Kidney tubule cell (primary cell): Measurements from ENCODE around the gene TNRC6C.
A peak's percentile ranks its signal among the peaks of the same experiment; 100 is the strongest.

Source experiments
- DNase-seq: peaks from one replicate; pipeline ENCODE4 v3.0.0-alpha.2; 2018; ENCODE audit warnings: low spot score

Gene TNRC6C

GRCh38 chr17:77957857-77958715 lies at the start of gene TNRC6C:
Gene TNRC6C (plus strand): TSS chr17:77958703. CDS start chr17:78004207, 45,504 bp downstream.
- peak; percentile 98 for DNase-seq

GRCh38 chr17:77909236-77909635 lies 49.3 kb upstream of the TNRC6C start:
- DNase-seq: no peak

GRCh38 chr17:77909816-77910215 lies 48.7 kb upstream of the TNRC6C start:
- no peak for DNase-seq

GRCh38 chr17:77914385-77915254 lies 43.9 kb upstream of the TNRC6C start:
- no peak for DNase-seq

- DNase-seq: no peak
Observed at GRCh38 chr17:77915594-77916021, 42.9 kb upstream of the TNRC6C start.

GRCh38 chr17:77916264-77916663 lies 42.2 kb upstream of the TNRC6C start:
- no peak for DNase-seq

- DNase-seq: no peak
Observed at GRCh38 chr17:77916703-77917481, 41.6 kb upstream of the TNRC6C start.

- DNase-seq: no peak
Observed at GRCh38 chr17:77919276-77919675, 39.2 kb upstream of the TNRC6C start.

GRCh38 chr17:77923135-77923534 lies 35.4 kb upstream of the TNRC6C start:
- no peak for DNase-seq

GRCh38 chr17:77923776-77924513 lies 34.6 kb upstream of the TNRC6C start:
- no peak for DNase-seq

- no peak for DNase-seq
Observed at GRCh38 chr17:77924757-77925336, 33.7 kb upstream of the TNRC6C start.

- DNase-seq: no peak
Observed at GRCh38 chr17:77925831-77926543, 32.5 kb upstream of the TNRC6C start.

- no peak for DNase-seq
Observed at GRCh38 chr17:77926981-77927380, 31.5 kb upstream of the TNRC6C start.

- DNase-seq: no peak
Observed at GRCh38 chr17:77927777-77928518, 30.6 kb upstream of the TNRC6C start.

GRCh38 chr17:77928519-77929179 lies 29.9 kb upstream of the TNRC6C start:
- no peak for DNase-seq

- no peak for DNase-seq
Observed at GRCh38 chr17:77929180-77929564, 29.3 kb upstream of the TNRC6C start.

GRCh38 chr17:77929871-77930436 lies 28.5 kb upstream of the TNRC6C start:
- no peak for DNase-seq
